ENCODE results near the gene ARHGEF5. TPM values are rescaled to one million over a fixed set of nuclear protein-coding genes. Genes with fewer than 3 reads are reported as not detected.
"Not testable (repeated sequence)": the region's sequence is repeated elsewhere in the genome, so short reads cannot be mapped to it uniquely, and the experiment has no call there.

Gene ARHGEF5
- total and polyA plus RNA-seq, 2 of the 4 experiments (the other 2 are of a cell fraction), result under 0.01 to 0.19 TPM

DNA sequence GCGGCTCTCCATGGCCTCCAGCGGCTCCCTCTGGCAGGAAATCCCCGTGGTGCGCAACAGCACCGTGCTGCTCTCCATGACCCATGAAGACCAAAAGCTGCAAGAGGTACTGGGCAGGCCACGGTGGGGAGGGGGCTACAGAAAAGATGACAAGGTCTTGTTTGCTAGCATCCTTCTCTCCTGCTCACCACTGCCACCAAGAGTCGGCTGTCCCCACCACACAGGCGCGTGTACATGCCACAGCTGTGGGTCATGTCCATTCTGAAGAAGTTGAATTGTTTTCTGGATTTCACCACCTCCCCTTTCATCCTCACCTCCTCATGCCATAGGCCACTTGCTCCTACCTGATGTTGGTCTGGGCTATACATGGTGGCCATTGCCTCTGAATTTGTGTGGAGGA is 12.0 kb downstream of the ARHGEF5 start:
- H3K9me1 ChIP-seq (ENCODE audit: insufficient read depth, low read length); H3K4me1 ChIP-seq (ENCODE audit: control insufficient read depth, insufficient read depth, low read length); H3K36me3 ChIP-seq (ENCODE audit: control insufficient read depth, insufficient read depth, low read length); H2BK5ac ChIP-seq (ENCODE audit: low read depth, low read length, poor library complexity, severe bottlenecking); H3K9me3 ChIP-seq (ENCODE audit: control insufficient read depth, insufficient read depth, low read length); H4K91ac ChIP-seq (ENCODE audit: insufficient read depth, low read depth, low read length); H3K56ac ChIP-seq (ENCODE audit: extremely low read depth, insufficient read depth, low read length); H4K20me1 ChIP-seq (ENCODE audit: insufficient read depth, low read length); H2BK15ac ChIP-seq (ENCODE audit: low read depth, low read length); H4K8ac ChIP-seq (ENCODE audit: low read depth in 2 of 2, low read length in 2 of 2); H3K14ac ChIP-seq (replicated peaks; ENCODE audit: low read depth, low read length); dilution Hi-C loops (cut with HindIII; ENCODE audit: low sequenced_read_pairs, unreplicated experiment); BruUV-seq (replicated peaks); CTCF ChIA-PET; H2BK120ac ChIP-seq (ENCODE audit: low read depth, low read length); in situ Hi-C loops (cut with MboI; ENCODE audit: low sequenced_read_pairs); intact Hi-C loops (cut with micrococcal nuclease); H3K4me2 ChIP-seq (ENCODE audit: low read depth, low read length); H2AK9ac ChIP-seq (replicated peaks; ENCODE audit: low read depth, low read length, poor library complexity); H2AK5ac ChIP-seq (ENCODE audit: low read depth, low read length); H3K18ac ChIP-seq (ENCODE audit: low read depth, low read length); H3K4ac ChIP-seq (ENCODE audit: low read depth, low read length); H3K27ac ChIP-seq (ENCODE audit: insufficient read depth, low read length); ATAC-seq (ENCODE audit: low read depth); H3K79me1 ChIP-seq (ENCODE audit: low read depth in 1 of 2, low read length in 2 of 2); H3K9ac ChIP-seq (ENCODE audit: low read depth, low read length); H3K27me3 ChIP-seq (ENCODE audit: control insufficient read depth, insufficient read depth, low read length); H3K23ac ChIP-seq (ENCODE audit: low read depth, low read length); H2BK20ac ChIP-seq (ENCODE audit: low read depth, low read length); H4K5ac ChIP-seq (ENCODE audit: low read depth, low read length); POLR2A ChIA-PET (ENCODE audit: unreplicated experiment); H3K4me3 ChIP-seq (ENCODE audit: insufficient read depth, low read depth, low read length); DNase-seq; H2AFZ ChIP-seq (replicated peaks; ENCODE audit: low read length, poor library complexity): not testable (repeated sequence)
- no CpG with 5 or more reads among the region's 9 CpGs for WGBS, 2 experiments (ENCODE audit: extremely low coverage in 2 of 2, insufficient read length in 1 of 2)

DNA sequence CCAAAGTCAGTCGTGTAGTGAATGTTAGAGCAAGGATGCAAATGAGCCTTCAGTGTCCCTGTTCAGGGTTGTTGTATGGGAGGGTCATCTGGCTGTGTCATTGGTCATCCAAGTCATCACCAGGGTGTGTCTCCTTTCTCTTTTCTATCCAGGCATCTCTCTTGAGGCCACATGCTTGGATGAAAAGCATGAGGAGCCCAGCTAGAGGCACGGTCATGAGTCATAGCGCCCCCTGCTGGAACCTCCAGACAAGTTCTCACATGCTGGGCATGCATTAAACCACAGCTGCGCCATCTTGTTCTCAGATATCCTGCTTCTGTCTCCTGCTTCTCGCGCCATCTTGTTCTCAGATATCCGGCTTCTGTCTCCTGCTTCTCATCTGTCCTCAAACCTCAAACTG is 14.0 kb downstream of the ARHGEF5 start:
- H2BK5ac ChIP-seq (ENCODE audit: low read depth, low read length, poor library complexity, severe bottlenecking); POLR2A ChIA-PET (ENCODE audit: unreplicated experiment); ATAC-seq (ENCODE audit: low read depth); H3K23ac ChIP-seq (ENCODE audit: low read depth, low read length); H2BK15ac ChIP-seq (ENCODE audit: low read depth, low read length); H3K4me3 ChIP-seq (ENCODE audit: insufficient read depth, low read depth, low read length); H2BK120ac ChIP-seq (ENCODE audit: low read depth, low read length); H3K27me3 ChIP-seq (ENCODE audit: control insufficient read depth, insufficient read depth, low read length); BruUV-seq (replicated peaks); in situ Hi-C loops (cut with MboI; ENCODE audit: low sequenced_read_pairs); H3K27ac ChIP-seq (ENCODE audit: insufficient read depth, low read length); H3K79me1 ChIP-seq (ENCODE audit: low read depth in 1 of 2, low read length in 2 of 2); H3K36me3 ChIP-seq (ENCODE audit: control insufficient read depth, insufficient read depth, low read length); H2BK20ac ChIP-seq (ENCODE audit: low read depth, low read length); H3K4me1 ChIP-seq (ENCODE audit: control insufficient read depth, insufficient read depth, low read length); H2AFZ ChIP-seq (replicated peaks; ENCODE audit: low read length, poor library complexity); H4K8ac ChIP-seq (ENCODE audit: low read depth in 2 of 2, low read length in 2 of 2); H2AK9ac ChIP-seq (replicated peaks; ENCODE audit: low read depth, low read length, poor library complexity); H3K56ac ChIP-seq (ENCODE audit: extremely low read depth, insufficient read depth, low read length); H3K4ac ChIP-seq (ENCODE audit: low read depth, low read length); H4K91ac ChIP-seq (ENCODE audit: insufficient read depth, low read depth, low read length); CTCF ChIA-PET; H4K5ac ChIP-seq (ENCODE audit: low read depth, low read length); H3K14ac ChIP-seq (replicated peaks; ENCODE audit: low read depth, low read length); H3K9me1 ChIP-seq (ENCODE audit: insufficient read depth, low read length); H3K4me2 ChIP-seq (ENCODE audit: low read depth, low read length); H2AK5ac ChIP-seq (ENCODE audit: low read depth, low read length); dilution Hi-C loops (cut with HindIII; ENCODE audit: low sequenced_read_pairs, unreplicated experiment); H3K9ac ChIP-seq (ENCODE audit: low read depth, low read length); DNase-seq; H3K9me3 ChIP-seq (ENCODE audit: control insufficient read depth, insufficient read depth, low read length); H3K18ac ChIP-seq (ENCODE audit: low read depth, low read length); H4K20me1 ChIP-seq (ENCODE audit: insufficient read depth, low read length); intact Hi-C loops (cut with micrococcal nuclease): not testable (repeated sequence)
- WGBS, 2 experiments (ENCODE audit: extremely low coverage in 2 of 2, insufficient read length in 1 of 2), result no CpG with 5 or more reads among the region's 7 CpGs

All from IMR-90 (cell line).